ENCODE data around the gene TRIM67.

DNA sequence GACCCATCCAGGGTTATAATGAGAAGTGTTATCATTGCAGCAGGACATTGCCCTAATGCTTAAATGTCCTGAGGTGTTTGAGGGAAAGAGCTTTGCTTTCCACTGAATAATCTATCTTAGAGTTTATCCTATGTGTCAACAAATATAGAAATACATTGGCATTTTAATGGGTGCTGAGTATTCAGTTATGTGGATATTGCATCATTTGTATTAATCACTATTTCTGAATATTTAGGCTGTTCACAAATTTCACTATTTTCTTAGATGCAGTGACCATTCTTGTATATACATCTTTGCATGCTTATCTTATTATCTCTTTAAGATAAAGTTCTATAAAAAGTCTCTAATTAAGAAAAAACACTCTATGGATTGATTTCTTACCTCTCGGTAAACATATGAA, 18.2 kb downstream of the TRIM67 start:
- TF ChIP-seq, protein P1, sequence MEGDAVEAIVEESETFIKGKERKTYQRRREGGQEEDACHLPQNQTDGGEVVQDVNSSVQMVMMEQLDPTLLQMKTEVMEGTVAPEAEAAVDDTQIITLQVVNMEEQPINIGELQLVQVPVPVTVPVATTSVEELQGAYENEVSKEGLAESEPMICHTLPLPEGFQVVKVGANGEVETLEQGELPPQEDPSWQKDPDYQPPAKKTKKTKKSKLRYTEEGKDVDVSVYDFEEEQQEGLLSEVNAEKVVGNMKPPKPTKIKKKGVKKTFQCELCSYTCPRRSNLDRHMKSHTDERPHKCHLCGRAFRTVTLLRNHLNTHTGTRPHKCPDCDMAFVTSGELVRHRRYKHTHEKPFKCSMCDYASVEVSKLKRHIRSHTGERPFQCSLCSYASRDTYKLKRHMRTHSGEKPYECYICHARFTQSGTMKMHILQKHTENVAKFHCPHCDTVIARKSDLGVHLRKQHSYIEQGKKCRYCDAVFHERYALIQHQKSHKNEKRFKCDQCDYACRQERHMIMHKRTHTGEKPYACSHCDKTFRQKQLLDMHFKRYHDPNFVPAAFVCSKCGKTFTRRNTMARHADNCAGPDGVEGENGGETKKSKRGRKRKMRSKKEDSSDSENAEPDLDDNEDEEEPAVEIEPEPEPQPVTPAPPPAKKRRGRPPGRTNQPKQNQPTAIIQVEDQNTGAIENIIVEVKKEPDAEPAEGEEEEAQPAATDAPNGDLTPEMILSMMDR (IDR thresholded peaks at IDR 0.05), result no peak
- no peak for TF ChIP-seq POLR2A (IDR thresholded peaks at IDR 0.05)
